Measurements from ENCODE around the gene ZEB1. TPM values are rescaled to one million over a fixed set of nuclear protein-coding genes. Genes with fewer than 3 reads are reported as not detected.

ZEB1 gene
- total RNA-seq, 1 donor from 2014 or later: 149 TPM

DNA sequence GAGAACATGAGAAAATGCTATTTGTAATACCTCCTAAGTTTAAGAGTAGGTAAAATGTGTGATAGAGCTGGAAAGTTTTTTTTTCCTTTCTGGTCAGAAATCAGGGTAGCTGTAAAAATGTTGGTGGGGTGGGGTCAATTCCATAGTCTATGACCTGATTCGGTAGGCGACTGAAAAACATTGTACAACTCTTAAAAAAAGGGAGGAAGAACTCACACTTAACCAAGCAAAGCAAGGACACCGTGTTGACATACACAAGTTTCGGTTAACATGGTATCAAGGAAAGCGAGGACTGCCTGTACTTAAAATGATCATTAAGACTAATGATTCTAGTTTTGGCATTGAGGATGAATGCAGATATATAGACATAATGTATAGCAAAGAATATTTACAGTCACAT, 1.8 kb upstream of the ZEB1 start:
- no peak for DNase-seq (ENCODE audit: low spot score)
- intact Hi-C loops (cut with DNase I): loop anchor here (5.0 kb wide), 3 partner anchors 160 to 185 kb away; no protein-coding TSS in a partner anchor

- intact Hi-C loops (cut with DNase I): loop anchor here (2.0 to 5.0 kb wide), 5 partner anchors 161 to 533 kb away; partner anchors contain the start of gene ZNF438
- DNase-seq (ENCODE audit: low spot score): no peak
Measured at GRCh38 chr10:31317652-31318381, 1.2 kb upstream of the ZEB1 start.

DNA sequence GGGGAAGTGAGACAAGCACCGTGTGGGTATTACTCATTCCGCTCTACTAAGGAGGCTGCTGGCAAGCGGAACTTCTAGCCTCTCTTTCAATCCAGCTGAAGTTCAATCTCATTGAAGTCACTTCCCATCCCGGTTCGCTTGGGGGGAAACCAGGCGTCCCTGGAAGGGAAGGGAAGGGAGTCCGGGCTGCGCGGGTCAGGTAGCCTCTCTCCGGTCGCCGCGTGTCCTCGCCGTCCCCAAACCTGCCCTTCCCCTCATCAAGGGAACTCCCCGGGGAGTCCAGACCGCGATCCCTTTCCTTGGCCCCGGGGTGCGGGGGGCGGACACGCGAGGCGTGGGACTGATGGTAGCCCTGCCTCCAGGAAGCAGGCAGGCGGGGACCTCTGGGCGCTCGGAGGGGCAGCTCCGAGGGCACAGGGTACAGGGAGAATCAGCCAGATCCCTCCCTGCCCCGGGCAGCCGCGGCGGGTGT, 598 bp upstream of the ZEB1 start:
- intact Hi-C loops (cut with DNase I): loop anchor here (2.0 to 5.0 kb wide), 5 partner anchors 161 to 534 kb away; partner anchors contain the start of gene ZNF438
- peak; percentile 91 for DNase-seq (ENCODE audit: low spot score)

GRCh38 chr10:31319602-31320549, 860 bp downstream of the ZEB1 start:
- intact Hi-C loops (cut with DNase I): loop anchor here (2.0 to 10.0 kb wide), 11 partner anchors 72 to 535 kb away; partner anchors contain the start of gene ZNF438

DNA sequence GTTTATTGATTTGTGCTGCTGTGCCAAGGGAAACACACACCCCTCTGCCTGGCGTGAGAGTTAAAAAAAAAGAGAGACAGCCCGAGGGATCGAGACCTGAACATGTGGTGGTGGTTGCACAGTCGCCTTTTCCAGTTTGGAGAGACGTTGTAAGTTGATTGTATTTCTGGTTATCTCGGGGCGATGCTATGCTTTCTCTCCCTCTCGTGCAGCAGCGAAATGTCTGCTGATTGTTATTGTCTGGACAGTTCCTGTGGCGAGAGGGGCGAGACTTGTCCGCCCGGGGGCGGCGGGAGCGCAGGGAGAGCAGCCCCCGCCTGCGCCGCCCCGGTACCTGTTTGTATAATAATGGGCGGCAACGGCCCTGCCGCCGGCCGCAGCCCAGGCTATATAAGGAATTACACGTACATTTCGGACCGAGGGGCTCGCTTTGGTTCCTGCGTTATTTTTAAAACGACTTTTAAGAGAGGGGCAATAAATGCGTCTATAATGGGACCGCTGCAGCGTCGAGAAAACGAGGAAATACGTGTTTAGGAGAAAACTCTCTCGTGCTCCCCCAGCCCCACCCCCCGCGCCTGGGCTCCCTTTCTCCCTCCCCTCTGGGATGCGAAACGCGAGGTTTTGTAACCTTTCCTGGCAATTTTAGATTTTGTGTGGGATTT, 1.7 kb downstream of the ZEB1 start:
- intact Hi-C loops (cut with DNase I): loop anchor here (2.0 to 10.0 kb wide), 6 partner anchors 72 to 487 kb away; no protein-coding TSS in a partner anchor
- DNase-seq (ENCODE audit: low spot score): peak; percentile 77

More at GRCh38 chr10:31319602-31320549, 860 bp downstream of the ZEB1 start:
- DNase-seq (ENCODE audit: low spot score): peak; percentile 84

- peak; percentile 66 for DNase-seq (ENCODE audit: low spot score)
- intact Hi-C loops (cut with DNase I): loop anchor here (2.0 to 10.0 kb wide), 6 partner anchors 71 to 486 kb away; no protein-coding TSS in a partner anchor
Measured at GRCh38 chr10:31321396-31321941, 2.5 kb downstream of the ZEB1 start.

DNA sequence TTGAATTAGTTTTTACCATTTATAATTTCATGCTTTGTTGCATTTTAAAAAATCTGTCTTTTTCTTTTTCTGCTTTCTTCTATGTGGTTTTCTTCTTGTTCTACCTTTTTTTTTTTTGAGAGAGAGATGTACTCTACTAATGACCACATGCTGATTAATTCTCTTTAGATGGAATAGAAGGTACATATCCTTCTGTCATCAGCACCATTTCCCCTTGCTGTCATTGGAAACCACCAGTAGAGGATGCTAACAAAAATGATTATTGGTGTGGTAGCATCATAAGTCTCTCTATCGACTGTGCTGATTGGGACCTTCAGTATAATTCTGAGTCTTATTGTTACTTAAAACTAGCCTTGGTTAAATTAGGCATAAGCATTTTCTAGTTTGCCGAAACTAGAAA, 3.6 kb downstream of the ZEB1 start:
- DNase-seq (ENCODE audit: low spot score): no peak
- intact Hi-C loops (cut with DNase I): loop anchor here (5.0 to 10.0 kb wide), 5 partner anchors 70 to 485 kb away; no protein-coding TSS in a partner anchor

GRCh38 chr10:31340343-31340742, 21.3 kb downstream of the ZEB1 start:
- intact Hi-C loops (cut with DNase I): no loop called here
- no peak for DNase-seq (ENCODE audit: low spot score)

DNA sequence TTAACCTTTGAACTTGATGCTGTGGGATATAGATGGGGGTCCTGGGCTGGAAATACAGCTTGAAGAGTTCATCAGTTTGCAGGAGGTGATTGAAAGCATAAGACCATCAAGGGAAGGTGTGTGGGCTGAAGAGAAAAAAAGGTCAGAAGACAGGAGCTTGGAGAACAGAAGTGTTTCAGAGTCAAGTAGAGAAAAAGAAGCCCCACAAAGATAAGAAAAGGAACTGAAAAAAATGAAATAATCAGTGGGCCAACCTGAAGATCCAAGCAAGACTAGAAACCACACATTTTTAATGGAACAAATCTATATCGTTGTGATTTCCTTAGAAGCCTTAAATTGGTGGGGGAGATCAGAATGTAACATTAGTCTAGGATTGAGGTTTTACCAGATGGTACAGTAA, 22.5 kb downstream of the ZEB1 start:
- DNase-seq (ENCODE audit: low spot score): no peak
- intact Hi-C loops (cut with DNase I): no loop called here

DNA sequence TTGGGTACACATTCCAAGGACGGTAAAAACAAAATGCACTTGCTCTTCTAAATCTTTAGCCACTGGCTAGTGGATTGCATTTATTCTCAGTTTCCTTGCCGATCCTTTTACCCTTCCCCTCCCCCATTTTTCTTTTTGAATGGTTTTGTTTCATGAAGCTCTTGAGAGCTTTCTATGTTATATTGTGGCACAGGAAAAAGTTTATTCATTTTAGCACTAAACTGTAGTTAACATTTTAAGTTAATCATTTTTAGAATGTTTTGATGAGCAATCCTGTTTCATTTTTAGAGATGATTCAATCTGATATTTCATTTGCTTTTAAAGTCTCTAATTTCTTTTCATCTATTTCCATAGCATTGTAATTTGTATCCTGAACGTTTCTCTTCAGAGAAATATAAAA, 24.0 kb downstream of the ZEB1 start:
- intact Hi-C loops (cut with DNase I): no loop called here

DNA sequence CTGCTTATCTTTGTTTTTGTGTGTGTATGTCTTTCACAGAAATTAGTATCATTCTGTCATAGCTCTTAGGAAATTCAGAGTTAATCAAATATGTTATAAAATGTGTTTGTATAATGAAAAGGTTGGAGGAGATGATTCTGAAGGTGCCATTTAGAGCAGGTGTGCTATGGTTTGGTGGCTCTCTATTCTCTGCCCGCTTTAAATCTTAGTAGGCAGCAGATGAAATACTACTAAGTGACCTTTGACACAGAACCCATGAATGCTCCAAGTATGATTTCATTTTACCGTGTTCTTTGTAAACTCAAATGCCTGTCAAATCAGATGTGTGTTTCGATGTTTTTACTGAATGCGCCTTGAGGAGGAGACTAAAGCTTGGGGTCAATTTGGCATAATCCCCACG, 24.5 kb downstream of the ZEB1 start:
- DNase-seq (ENCODE audit: low spot score): no peak
- intact Hi-C loops (cut with DNase I): no loop called here

More for the DNA sequence above, 24.0 kb downstream of the ZEB1 start:
- DNase-seq (ENCODE audit: low spot score): no peak

- no peak for DNase-seq (ENCODE audit: low spot score)
- intact Hi-C loops (cut with DNase I): no loop called here
Measured at GRCh38 chr10:31345886-31346285, 26.9 kb downstream of the ZEB1 start.

DNA sequence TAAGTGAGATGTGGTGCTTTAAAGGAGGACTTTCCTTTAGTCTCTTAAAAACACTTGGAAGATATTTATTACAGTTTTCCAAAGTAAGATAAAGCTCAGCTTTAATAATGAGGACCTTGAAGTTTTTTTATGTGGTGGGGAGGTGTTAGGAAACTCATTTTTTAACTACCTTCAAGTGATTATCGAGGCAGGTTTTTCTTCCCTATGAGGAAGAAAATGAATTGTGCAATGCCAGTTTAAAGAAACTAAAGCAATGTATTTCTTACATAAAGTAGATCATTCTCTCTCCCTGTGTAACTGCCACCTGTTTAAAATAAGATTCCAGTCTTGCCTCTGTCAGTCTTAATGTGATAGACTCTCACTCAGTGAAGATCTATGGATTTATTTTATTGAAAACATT, 27.9 kb downstream of the ZEB1 start:
- intact Hi-C loops (cut with DNase I): no loop called here

DNA sequence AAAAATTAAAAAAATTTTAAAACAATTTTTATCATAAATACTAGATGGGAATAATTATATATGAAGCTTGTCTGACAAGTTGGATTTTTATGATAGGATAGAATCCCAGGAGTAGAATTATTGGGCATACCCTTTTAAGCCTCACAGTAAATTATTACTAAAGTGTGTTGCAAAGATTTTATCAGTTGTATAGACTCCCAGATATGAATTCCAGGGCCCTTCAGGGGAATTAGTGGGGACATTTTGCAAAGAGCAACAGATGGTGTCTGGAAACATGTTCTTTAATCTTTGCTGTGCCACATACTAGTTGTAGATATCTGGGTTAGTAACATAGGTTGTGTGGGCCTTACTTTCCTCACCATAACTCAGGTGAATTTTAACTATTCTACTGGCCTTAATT, 28.7 kb downstream of the ZEB1 start:
- intact Hi-C loops (cut with DNase I): no loop called here
- DNase-seq (ENCODE audit: low spot score): no peak

More for the DNA sequence above, 27.9 kb downstream of the ZEB1 start:
- no peak for DNase-seq (ENCODE audit: low spot score)

DNA sequence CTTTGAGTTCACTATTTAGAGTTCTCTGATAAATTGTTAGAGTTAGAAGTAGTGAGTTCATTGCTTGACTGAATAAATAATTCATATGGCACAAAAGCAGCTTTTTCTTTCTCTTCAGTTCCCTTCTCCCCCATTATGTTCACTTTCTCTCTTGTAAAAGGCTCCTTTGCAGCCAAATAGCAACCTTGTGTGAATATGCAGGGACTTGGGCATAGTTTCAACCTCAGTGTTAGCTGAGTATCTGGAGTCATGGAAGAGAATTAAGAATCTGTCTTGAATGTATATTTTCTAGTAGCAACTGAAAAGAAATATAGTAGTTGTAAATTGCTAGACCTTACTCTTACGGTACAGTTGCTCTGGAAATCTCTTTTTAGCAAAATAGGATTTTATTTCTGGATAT, 31.9 kb downstream of the ZEB1 start:
- DNase-seq (ENCODE audit: low spot score): no peak
- intact Hi-C loops (cut with DNase I): no loop called here

- intact Hi-C loops (cut with DNase I): no loop called here
- DNase-seq (ENCODE audit: low spot score): no peak
Measured at GRCh38 chr10:31352436-31353226, 33.6 kb downstream of the ZEB1 start.

- no peak for DNase-seq (ENCODE audit: low spot score)
Measured at GRCh38 chr10:31353574-31353973, 34.6 kb downstream of the ZEB1 start.

GRCh38 chr10:31358688-31359330, 39.8 kb downstream of the ZEB1 start:
- DNase-seq (ENCODE audit: low spot score): no peak
- intact Hi-C loops (cut with DNase I): no loop called here

More at GRCh38 chr10:31353574-31353973, 34.6 kb downstream of the ZEB1 start:
- intact Hi-C loops (cut with DNase I): no loop called here
